Fibroblast of lung (primary cell): ENCODE data around the gene ELL3.
"Not testable (repeated sequence)": the region's sequence is repeated elsewhere in the genome, so short reads cannot be mapped to it uniquely, and the experiment has no call there.

Source experiments
- CTCF ChIP-seq, 2 donors: IDR thresholded peaks in 1 of 2; conservative IDR thresholded peaks in 1 of 2; 1 replicate in 1 of 2; 2 replicates in 1 of 2; pipeline ENCODE4 v1.5.1; 2011 to 2012; ENCODE audit warnings: low read length in 2 of 2, control low read depth in 1 of 2, inconsistent platforms in 1 of 2, low read depth in 1 of 2, mild to moderate bottlenecking in 1 of 2
- EZH2 ChIP-seq: IDR thresholded peaks from 2 replicates; pipeline ENCODE4 v1.5.1; 2012; ENCODE audit warnings: low read length, control low read depth, mild to moderate bottlenecking; ENCODE audit errors: missing control alignments

- not testable (repeated sequence) for TF ChIP-seq CTCF (conservative IDR thresholded peaks at IDR 0.05 in 1 of 2, IDR thresholded peaks at IDR 0.05 in 1 of 2; ENCODE audit: low read depth in 1 of 2, low read length in 2 of 2); EZH2
Observed at GRCh38 chr15:43802676-43803075, 25.9 kb upstream of the ELL3 start.
